ENCODE results near the gene PHACTR1.

- TF ChIP-seq RFX5 (IDR thresholded peaks at IDR 0.05; ENCODE audit: low read length) (no peak), MXI1 (IDR thresholded peaks at IDR 0.05; ENCODE audit: low read depth, low read length) (no peak), TEAD4 (IDR thresholded peaks at IDR 0.05; ENCODE audit: borderline replicate concordance, insufficient read depth) (no peak), CTCF (IDR thresholded peaks at IDR 0.05) (no peak), EZH2phosphoT487 (IDR thresholded peaks at IDR 0.05; ENCODE audit: borderline replicate concordance, low read depth) (no peak), YY1 (IDR thresholded peaks at IDR 0.05; ENCODE audit: low read depth) (no peak), SIN3A (IDR thresholded peaks at IDR 0.05; ENCODE audit: borderline replicate concordance, low read depth, low read length) (no peak), POLR2AphosphoS5 (IDR thresholded peaks at IDR 0.05; ENCODE audit: low read depth, low read length) (no peak), REST (IDR thresholded peaks at IDR 0.05; ENCODE audit: low read depth, low read length) (no peak), FOXM1 (IDR thresholded peaks at IDR 0.05; ENCODE audit: low read depth) (no peak), USF2 (IDR thresholded peaks at IDR 0.05; ENCODE audit: borderline replicate concordance, low read depth, low read length) (no peak), SMC3 (IDR thresholded peaks at IDR 0.05; ENCODE audit: low read depth, low read length) (no peak)
These were observed 473.8 kb downstream of the PHACTR1 start for GRCh38 chr6:13190376-13190775.

Measured in SK-N-SH (cell line).